ENCODE data around the gene RAB3D. TPM values are rescaled to one million over a fixed set of nuclear protein-coding genes. Genes with fewer than 3 reads are reported as not detected.

Gene RAB3D
- total RNA-seq, 1 donor from 2014 or later: 45.3 TPM

DNA sequence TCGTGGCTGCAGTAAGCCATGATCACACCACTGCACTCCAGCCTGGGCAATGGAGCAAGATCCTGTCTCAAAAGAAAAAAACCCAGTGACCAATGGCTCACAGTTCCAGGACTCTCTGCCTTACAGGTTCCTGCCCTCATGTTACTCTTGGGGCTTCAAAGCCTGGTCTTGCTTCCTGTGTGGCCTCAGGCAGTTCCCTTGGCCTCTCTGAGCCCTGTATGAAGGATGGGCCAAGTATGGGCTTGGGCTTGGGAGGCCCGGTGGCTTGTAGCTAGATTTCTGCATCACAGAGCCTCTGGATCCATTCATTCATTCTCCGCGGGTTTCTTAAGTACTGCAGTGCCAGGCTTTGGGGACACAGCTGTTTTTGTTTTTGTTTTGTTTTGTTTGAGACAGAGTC, 44.3 kb downstream of the RAB3D start:
- H3K9me3 Mint-ChIP-seq: no peaks in the 10 kb centered on the region
- no peaks in the 10 kb centered on the region for H3K36me3 Mint-ChIP-seq
- TF ChIP-seq, protein P1, sequence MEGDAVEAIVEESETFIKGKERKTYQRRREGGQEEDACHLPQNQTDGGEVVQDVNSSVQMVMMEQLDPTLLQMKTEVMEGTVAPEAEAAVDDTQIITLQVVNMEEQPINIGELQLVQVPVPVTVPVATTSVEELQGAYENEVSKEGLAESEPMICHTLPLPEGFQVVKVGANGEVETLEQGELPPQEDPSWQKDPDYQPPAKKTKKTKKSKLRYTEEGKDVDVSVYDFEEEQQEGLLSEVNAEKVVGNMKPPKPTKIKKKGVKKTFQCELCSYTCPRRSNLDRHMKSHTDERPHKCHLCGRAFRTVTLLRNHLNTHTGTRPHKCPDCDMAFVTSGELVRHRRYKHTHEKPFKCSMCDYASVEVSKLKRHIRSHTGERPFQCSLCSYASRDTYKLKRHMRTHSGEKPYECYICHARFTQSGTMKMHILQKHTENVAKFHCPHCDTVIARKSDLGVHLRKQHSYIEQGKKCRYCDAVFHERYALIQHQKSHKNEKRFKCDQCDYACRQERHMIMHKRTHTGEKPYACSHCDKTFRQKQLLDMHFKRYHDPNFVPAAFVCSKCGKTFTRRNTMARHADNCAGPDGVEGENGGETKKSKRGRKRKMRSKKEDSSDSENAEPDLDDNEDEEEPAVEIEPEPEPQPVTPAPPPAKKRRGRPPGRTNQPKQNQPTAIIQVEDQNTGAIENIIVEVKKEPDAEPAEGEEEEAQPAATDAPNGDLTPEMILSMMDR (conservative IDR thresholded peaks at IDR 0.05): no peak
- DNase-seq (ENCODE audit: extremely low spot score, unreplicated experiment): no peak
- peaks cover 7% of the 10 kb centered on the region for H3K4me1 Mint-ChIP-seq (ENCODE audit: unreplicated experiment)
- H3K4me3 Mint-ChIP-seq: no peak overlapping the region
- H3K27me3 Mint-ChIP-seq: no peaks in the 10 kb centered on the region
- no peak overlapping the region for H3K27ac Mint-ChIP-seq

GRCh38 chr19:11293433-11294389, 45.7 kb downstream of the RAB3D start:
- Mint-ChIP-seq H3K27me3 (no peaks in the 10 kb centered on the region), H3K4me3 (peak overlapping the region; percentile 81), H3K27ac (no peak overlapping the region), H3K9me3 (no peaks in the 10 kb centered on the region), H3K36me3 (no peaks in the 10 kb centered on the region), H3K4me1 (ENCODE audit: unreplicated experiment) (peaks cover 7% of the 10 kb centered on the region)
- peak; percentile 96 for DNase-seq (ENCODE audit: extremely low spot score, unreplicated experiment)
- TF ChIP-seq, protein P1 (conservative IDR thresholded peaks at IDR 0.05): peak; percentile 96

- H3K36me3 Mint-ChIP-seq: no peaks in the 10 kb centered on the region
- no peak for DNase-seq (ENCODE audit: extremely low spot score, unreplicated experiment)
- no peak overlapping the region for H3K27ac Mint-ChIP-seq
Measured at GRCh38 chr19:11291991-11292390, 47.5 kb downstream of the RAB3D start.

GRCh38 chr19:11291415-11291814, 48.0 kb downstream of the RAB3D start:
- no peak for DNase-seq (ENCODE audit: extremely low spot score, unreplicated experiment)
- H3K9me3 Mint-ChIP-seq: no peaks in the 10 kb centered on the region
- TF ChIP-seq, protein P1 (conservative IDR thresholded peaks at IDR 0.05): no peak
- H3K27ac Mint-ChIP-seq: no peak overlapping the region
- H3K4me1 Mint-ChIP-seq (ENCODE audit: unreplicated experiment): peaks cover 7% of the 10 kb centered on the region
- H3K27me3 Mint-ChIP-seq: no peaks in the 10 kb centered on the region
- H3K4me3 Mint-ChIP-seq: no peak overlapping the region
- no peaks in the 10 kb centered on the region for H3K36me3 Mint-ChIP-seq

More at GRCh38 chr19:11291991-11292390, 47.5 kb downstream of the RAB3D start:
- Mint-ChIP-seq H3K27me3 (no peaks in the 10 kb centered on the region), H3K9me3 (no peaks in the 10 kb centered on the region), H3K4me3 (no peak overlapping the region), H3K4me1 (ENCODE audit: unreplicated experiment) (peaks cover 7% of the 10 kb centered on the region)
- TF ChIP-seq, protein P1 (conservative IDR thresholded peaks at IDR 0.05): no peak

DNA sequence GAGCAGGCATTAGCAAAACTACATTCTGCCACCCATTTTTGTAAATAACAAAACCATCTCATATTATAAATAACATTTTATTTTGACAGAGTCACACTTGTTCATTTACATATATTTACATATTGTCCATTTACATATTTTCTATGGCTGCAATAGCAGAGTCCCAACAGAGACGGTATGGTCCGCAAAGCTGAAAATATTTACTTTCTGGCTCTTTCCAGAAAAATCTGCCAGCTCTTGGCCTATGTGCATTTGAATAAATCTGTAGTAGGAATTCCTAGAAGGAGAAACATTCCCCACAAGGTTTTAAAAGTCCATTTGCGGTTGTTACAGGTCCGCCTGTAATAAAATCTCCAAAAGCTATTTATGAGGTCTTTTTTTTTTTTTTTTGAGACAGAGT, 49.2 kb downstream of the RAB3D start:
- Mint-ChIP-seq H3K27me3 (no peaks in the 10 kb centered on the region), H3K4me3 (no peak overlapping the region), H3K4me1 (ENCODE audit: unreplicated experiment) (peaks cover 7% of the 10 kb centered on the region), H3K9me3 (no peaks in the 10 kb centered on the region), H3K27ac (no peak overlapping the region), H3K36me3 (no peaks in the 10 kb centered on the region)
- TF ChIP-seq, protein P1 (conservative IDR thresholded peaks at IDR 0.05): no peak
- no peak for DNase-seq (ENCODE audit: extremely low spot score, unreplicated experiment)
